ENCODE measurements around the gene PIP5K1C.

Gene PIP5K1C

GRCh38 chr19:3693025-3693925 lies 7.0 kb downstream of the PIP5K1C start:
- no peak for DNase-seq (ENCODE audit: low read depth)

DNA sequence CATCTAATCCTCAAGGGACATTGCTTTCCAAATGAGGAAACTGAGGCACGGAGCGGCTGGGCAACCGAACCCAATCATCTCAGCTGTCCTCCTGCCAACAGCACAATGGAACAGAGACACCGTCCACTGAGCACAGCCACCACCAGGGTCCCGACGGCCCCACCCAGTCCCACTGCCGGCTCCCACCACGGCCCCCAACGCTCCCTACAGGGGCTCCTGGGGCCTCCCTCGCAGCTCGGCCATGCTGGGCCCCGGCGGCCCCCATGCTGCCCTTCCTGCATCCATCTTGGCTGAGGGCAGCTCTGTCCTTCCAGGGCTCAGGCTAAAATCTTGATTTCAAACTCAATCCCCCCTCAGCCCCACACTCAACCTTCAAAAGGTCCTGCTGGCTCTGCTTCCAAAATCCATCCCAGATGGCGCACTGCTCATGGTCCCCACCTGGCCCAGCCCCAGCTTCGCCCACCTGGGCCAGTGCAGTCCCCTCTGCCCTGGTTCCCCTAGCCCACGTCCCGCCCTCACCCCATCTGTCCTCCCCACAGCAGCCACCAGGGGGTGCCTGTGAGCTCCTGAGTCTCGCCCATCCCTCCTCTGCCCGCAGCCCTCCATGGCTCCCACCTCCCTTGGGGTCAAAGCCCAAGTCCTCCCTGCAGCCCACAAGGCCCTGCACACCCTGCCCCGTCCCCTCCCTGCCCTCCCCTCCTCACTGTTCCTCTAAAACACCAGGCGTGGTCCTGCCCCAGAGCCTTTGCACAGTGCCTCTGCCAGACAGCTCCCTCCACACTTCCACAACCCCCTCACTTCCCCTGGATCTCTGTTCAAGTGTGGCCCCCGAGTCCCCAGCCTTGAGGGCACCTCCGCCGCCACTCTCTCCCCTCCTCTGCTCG lies 7.9 kb downstream of the PIP5K1C start:
- DNase-seq (ENCODE audit: low read depth), result no peak

DNA sequence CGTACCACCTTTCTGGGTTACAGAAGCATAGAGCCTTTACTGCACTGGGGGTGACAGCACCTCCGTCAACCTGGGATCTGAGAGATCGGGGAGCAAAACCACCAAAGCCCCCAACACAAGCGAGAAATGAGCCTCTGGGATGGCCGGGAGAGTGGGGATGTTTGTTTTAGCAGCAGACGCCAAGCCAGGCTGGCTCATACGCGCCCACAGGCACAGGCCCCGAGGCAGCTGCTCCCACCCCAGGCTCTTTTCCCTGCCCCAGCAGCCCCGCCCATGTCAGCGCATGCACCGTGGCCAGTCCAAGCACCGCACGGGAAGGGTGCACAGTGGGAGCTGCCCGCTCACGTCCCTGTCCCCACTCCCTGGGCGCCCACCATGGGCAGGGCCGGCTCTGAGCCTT lies 8.5 kb downstream of the PIP5K1C start:
- no peak for DNase-seq (ENCODE audit: low read depth)

GRCh38 chr19:3691372-3691716 lies 8.9 kb downstream of the PIP5K1C start:
- DNase-seq (ENCODE audit: low read depth), result no peak

DNA sequence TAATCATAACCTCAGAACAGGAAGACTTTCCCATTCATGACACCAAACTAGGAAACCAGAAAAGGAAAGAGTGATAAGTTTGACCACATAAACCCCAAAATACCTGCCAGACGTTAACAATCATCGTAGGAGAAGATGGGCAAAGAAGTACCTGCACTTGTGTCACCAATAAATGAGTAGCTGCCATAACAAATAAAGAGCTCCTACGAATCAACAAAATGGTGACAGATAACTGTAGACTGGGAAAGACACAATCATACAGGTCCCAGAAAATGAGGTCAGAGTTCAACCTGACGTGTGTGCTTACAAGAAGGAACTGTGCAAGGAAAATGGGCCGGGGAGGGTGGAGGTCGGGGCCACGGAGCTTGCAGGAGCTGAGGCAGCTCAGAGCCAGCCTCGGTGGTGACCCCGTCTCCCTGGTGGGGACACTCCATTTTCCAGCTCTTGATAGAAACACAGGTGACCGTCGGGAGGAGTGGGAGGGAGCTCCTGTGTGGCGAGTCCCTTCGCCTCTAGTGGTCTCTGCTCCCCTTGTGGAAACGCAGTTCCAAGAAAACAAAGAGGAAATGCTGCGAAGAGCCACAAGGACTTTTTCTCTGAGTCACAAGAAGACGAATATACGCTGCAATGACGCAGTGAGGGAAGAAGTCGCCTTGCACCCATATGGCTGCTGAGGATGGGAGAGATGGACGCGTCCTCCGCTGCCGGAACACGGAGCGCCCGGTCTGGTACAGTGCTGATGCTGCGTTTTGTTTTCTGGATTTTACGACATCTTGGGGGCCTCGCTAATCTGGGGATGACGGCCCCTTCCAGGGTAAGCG lies 9.5 kb downstream of the PIP5K1C start:
- DNase-seq (ENCODE audit: low read depth), result no peak

DNA sequence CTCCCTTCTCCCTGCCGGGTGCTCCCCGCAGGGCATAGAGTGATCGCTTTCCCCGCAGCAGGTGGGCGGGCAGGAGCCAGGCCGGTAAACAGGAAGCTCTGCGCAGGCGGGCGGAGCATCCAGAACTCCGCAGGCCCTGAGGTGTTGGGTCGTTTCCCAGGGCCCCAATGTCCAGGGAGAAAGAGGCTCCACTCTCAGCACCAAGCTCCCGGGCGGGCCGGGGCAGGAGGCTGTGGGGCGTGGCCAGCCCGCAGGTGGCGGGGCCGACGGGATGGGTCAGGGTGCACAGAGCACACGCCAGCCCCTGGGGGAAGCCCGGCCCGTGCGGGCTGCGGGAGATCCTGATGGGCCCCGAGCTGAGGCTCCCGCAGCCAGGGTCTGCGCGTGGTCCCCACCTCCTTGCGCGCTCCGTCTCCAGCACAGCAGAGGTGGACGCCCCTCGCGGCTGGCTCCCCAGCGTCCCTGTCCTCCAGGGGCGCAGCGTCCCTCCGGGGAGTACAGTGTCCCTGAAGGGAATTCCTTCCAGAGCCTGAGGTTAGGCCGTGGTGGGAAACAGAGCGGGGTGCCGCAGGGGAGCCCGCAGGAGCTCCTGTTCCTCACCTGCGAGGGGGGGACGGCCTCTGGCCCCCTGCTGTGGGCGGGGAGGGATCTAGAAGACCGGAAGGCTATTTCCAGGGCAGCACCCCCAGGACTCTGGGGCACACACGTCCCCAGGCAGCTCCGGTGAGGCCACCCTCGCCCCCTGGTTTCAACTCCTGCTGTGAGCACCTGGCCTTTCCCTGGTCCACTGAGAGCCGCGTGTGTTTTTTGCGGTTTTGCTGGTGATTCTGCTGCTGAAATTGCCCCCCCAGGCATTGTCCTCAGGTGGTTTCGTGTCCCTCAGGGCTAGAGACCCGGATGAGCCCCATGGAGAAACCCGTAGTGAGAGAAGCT lies 12.2 kb downstream of the PIP5K1C start:
- no peak for DNase-seq (ENCODE audit: low read depth)

DNA sequence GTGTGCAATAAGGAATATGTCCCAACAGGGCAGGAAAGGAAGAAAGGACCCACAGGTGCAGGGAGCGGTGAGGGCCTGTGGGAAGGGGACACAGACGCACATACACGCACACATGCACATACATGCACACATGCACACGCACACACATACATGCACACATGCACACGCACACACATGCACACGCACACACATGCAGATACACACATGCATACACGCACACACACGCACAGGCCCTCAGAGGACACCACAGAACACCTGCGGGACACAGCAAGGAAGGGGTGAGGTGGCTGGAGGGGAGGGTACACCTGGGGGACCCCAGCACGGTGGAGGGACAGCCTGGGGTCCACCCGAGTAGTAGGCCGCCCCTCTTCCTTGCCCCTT lies 12.9 kb downstream of the PIP5K1C start:
- no peak for DNase-seq (ENCODE audit: low read depth)

GRCh38 chr19:3684817-3685410 lies 15.4 kb downstream of the PIP5K1C start:
- no peak for DNase-seq (ENCODE audit: low read depth)

GRCh38 chr19:3684054-3684816 lies 16.0 kb downstream of the PIP5K1C start:
- DNase-seq (ENCODE audit: low read depth), result no peak

GRCh38 chr19:3683405-3684053 lies 16.7 kb downstream of the PIP5K1C start:
- DNase-seq (ENCODE audit: low read depth), result no peak

DNA sequence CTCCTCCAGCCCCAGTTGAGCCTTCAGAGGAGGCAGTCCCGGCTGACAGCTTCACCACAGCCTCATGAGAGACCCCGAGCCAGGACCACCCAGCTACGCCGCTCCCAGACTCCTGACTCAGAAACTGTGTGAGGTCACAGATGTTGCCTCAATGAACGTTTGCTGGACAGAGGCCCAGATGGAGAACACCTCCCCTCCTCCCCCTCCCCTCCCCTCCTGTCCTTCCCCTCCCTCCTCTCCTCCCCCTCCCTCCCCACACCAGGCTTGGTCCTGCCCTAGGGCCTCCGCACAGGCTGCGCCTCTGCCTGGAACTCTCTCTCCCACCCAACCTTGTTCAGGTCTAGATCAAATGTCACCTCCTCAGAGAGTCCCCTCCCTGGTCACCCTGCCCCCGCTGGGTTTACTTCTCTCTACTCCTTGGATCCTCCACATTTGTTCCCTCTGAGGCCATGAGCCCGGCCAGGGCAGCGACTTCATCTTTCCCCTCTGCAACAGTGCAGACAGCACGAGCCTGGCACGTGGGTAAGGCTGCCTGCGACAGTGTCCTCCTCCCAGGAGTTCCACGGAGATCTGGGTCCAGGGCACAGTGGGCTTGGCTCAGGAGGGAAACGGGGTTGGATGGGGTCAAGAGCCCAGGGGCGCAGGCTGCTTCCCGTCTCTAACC lies 17.4 kb downstream of the PIP5K1C start:
- DNase-seq (ENCODE audit: low read depth), result no peak

GRCh38 chr19:3682286-3682685 lies 18.0 kb downstream of the PIP5K1C start:
- no peak for DNase-seq (ENCODE audit: low read depth)

DNA sequence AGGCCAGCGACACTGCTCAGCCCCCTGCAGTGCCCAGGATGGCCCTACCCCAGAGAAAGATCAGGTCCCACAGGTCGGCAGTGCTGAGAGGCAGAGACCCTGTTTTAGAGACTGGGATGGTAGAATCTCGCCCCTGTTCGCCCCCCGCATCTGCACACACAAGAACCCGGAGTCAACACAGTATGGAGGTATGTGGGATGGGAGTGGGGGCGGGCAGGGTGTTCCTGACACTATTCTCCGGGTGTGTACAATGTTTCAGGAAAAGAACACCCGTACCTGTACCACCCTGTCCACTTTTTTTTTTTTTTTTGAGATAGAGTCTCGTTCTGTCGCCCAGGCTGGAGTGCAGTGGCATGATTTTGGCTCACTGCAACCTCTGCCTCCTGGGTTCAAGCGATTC lies 19.3 kb downstream of the PIP5K1C start:
- no peak for DNase-seq (ENCODE audit: low read depth)

- DNase-seq (ENCODE audit: low read depth), result no peak
Measured at GRCh38 chr19:3679581-3679980, 20.7 kb downstream of the PIP5K1C start.

DNA sequence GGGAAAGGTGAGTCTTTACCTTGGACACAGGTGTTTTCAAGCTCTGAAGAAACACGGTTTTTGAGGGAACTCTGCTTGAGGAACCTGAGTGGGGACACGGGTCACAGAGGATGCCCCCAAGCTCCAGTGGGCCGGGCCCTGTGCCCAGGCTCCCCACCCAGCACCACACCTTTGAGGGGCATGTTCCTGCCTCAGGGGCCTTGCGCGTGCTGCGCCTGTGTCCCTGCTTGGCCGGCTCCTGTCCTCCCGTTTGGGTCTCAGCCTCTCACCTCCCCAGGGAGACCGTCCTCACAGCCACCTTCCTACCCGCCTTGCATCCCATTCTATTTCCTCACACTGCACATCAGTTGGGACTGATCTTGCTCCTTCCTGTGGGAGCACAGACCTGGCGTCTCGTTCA lies 21.1 kb downstream of the PIP5K1C start:
- no peak for DNase-seq (ENCODE audit: low read depth)

DNA sequence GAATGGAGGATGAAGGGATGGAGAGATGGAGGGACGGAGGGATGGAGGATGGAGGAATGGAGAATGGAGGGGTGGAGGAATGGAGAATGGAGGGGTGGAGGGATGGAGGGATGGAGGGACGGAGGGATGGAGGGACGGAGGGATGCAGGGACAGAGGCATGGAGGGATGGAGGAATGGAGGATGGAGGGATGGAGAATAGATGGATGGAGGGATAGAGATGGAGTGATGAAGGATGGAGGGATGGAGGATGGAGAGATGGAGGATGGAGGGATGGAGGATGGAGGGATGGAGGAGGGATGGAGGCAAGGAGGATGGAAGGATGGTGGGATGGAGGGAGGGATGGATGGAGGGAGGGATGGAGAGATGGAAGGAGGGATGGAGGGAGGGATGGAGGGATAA lies 22.1 kb downstream of the PIP5K1C start:
- DNase-seq (ENCODE audit: low read depth), result no peak

GRCh38 chr19:3674784-3675543 lies 25.3 kb downstream of the PIP5K1C start:
- DNase-seq (ENCODE audit: low read depth), result no peak
